SJCRH30 (cell line): Measurements from ENCODE around the gene LGALS3BP. TPM values are rescaled to one million over a fixed set of nuclear protein-coding genes. Genes with fewer than 3 reads are reported as not detected.
"Not testable (repeated sequence)": the region's sequence is repeated elsewhere in the genome, so short reads cannot be mapped to it uniquely, and the experiment has no call there.

Experiments
- DNase-seq, 2 experiments: peaks; one replicate each; pipeline ENCODE4 v3.0.0-alpha.2; 2015 to 2020
- H3K27ac ChIP-seq: fragments of 250-450 bp; sonication (Bioruptor Pico); 2 replicates; pipeline ENCODE4 v1.5.1; 2020; ENCODE audit warnings: mild to moderate bottlenecking, moderate library complexity
- H3K27me3 ChIP-seq: fragments of 250-450 bp; sonication (Bioruptor Pico); 2 replicates; pipeline ENCODE4 v1.5.1; 2020; ENCODE audit warnings: mild to moderate bottlenecking, moderate library complexity
- H3K36me3 ChIP-seq: fragments of 250-450 bp; sonication (Bioruptor Pico); 2 replicates; pipeline ENCODE4 v1.5.1; 2020; ENCODE audit warnings: mild to moderate bottlenecking, moderate library complexity
- H3K4me1 ChIP-seq: fragments of 250-450 bp; sonication (Bioruptor Pico); 2 replicates; pipeline ENCODE4 v1.5.1; 2020; ENCODE audit warnings: mild to moderate bottlenecking, moderate library complexity
- H3K4me3 ChIP-seq: fragments of 250-450 bp; sonication (Bioruptor Pico); 2 replicates; pipeline ENCODE4 v1.5.1; 2020; ENCODE audit warnings: mild to moderate bottlenecking, moderate library complexity
- H3K9me3 ChIP-seq: fragments of 250-450 bp; sonication (Bioruptor Pico); replicated peaks from 2 replicates; pipeline ENCODE4 v1.5.1; 2020; ENCODE audit warnings: mild to moderate bottlenecking, moderate library complexity
- total RNA-seq: library from RNA; depleted of rRNA; stranded (reverse); fragments of >200 nt; shearing (Covaris generic); gene quantifications from 2 replicates; pipeline ENCODE4 v1.2.3, GENCODE V29; 2014

The LGALS3BP gene
- total RNA-seq, 1 experiment from 2014 or later: 140 TPM

DNA sequence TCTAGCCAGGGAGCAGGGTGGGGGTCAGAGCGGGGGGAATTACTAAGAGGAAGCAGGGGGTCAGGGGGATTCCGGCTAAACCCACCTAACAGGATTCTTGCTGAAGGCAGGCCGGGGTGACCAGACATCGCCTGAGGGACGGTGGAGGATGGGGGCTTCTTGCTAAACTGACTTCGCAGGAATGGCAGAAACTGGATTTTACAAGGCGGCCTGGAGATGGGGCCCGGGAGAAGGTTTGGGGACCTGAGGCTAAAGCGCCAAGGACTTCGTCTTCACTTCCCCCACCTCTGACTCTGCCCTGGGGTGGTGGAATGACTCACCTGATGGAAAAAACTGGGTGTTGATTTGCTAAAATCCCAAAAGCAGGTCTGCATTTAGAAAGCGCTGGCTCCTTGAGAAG is 23.5 kb downstream of the LGALS3BP start:
- H3K4me1 ChIP-seq: peaks cover 10% of the 10 kb centered on the region
- H3K27me3 ChIP-seq: no peaks in the 10 kb centered on the region
- H3K4me3 ChIP-seq: no peak overlapping the region
- H3K36me3 ChIP-seq: no peaks in the 10 kb centered on the region
- no peak overlapping the region for H3K27ac ChIP-seq
- no peak for DNase-seq
- 0 out of 2 replicates have a peak, but pooled peaks cover 2% of the 10 kb centered on the region for H3K9me3 ChIP-seq

- Histone ChIP-seq H3K27me3 (no peaks in the 10 kb centered on the region), H3K9me3 (peaks cover 13% of the 10 kb centered on the region), H3K36me3 (no peaks in the 10 kb centered on the region), H3K4me3 (no peak overlapping the region), H3K27ac (no peak overlapping the region), H3K4me1 (peaks cover 10% of the 10 kb centered on the region)
- no peak for DNase-seq
Measured at GRCh38 chr17:78954684-78955083, 25.0 kb downstream of the LGALS3BP start.

GRCh38 chr17:78953356-78954350 is 26.1 kb downstream of the LGALS3BP start:
- no peak for DNase-seq
- no peaks in the 10 kb centered on the region for H3K27me3 ChIP-seq
- no peak overlapping the region for H3K27ac ChIP-seq
- H3K9me3 ChIP-seq: peaks cover 13% of the 10 kb centered on the region
- H3K4me1 ChIP-seq: peaks cover 10% of the 10 kb centered on the region
- no peak overlapping the region for H3K4me3 ChIP-seq
- no peaks in the 10 kb centered on the region for H3K36me3 ChIP-seq

DNA sequence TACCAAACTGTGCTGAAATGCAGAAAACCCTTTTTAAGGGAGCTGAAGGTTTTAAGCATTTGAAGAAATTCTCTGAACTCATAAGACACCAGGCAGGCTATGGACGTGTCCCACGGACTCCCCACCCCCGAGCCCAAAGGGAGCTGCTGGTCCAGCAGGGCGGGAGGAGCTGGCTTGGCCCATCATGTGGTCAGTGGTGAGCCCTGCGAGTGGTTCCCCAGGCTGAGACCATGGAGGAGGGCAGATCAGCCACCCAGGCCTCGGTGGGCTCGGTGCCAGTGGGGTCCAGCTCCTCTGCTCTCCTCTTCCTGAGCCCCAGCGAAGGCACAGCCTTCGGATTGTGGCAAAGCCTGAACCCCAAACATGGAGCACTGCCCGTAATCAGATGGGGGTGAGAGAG is 27.0 kb downstream of the LGALS3BP start:
- Histone ChIP-seq H3K36me3 (no peaks in the 10 kb centered on the region), H3K27ac (peak overlapping the region; percentile 27; the same call in 1 of the 2 replicates), H3K9me3 (peaks cover 13% of the 10 kb centered on the region), H3K4me1 (peaks cover 10% of the 10 kb centered on the region), H3K4me3 (no peak overlapping the region), H3K27me3 (no peaks in the 10 kb centered on the region)
- DNase-seq: no peak

DNA sequence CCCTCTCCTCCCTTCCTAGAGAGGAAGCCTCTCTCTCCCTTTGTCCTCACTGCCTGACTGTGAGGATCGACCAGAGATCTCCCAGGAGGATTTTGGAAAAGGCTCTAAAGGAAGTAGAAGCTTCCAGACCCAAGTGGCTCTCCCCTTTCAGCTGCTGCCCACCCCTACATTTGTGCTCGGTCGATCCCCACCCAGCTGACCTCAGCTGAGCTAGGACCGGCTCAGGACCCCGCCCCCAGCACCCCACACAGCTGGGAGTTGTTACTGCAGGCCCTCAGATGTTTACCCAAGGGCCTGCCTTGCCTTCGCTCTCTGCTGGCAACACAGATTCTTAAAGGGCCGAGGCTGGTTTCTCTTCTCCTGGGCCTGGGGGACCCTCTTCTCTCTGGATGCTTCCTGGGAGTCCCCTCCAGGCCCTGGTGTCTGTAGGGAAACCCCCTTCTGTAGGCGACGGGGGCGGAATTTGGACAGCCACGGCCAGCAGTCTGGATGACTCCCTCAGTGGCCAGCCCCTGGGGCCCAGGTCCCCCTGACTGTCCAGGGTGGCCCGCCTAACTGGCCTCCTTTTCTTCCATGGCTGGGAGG is 27.7 kb downstream of the LGALS3BP start:
- DNase-seq: peak; percentile 67 to 72
- no peaks in the 10 kb centered on the region for H3K36me3 ChIP-seq
- peaks cover 10% of the 10 kb centered on the region for H3K4me1 ChIP-seq
- no peaks in the 10 kb centered on the region for H3K27me3 ChIP-seq
- peak overlapping the region; percentile 27 for H3K27ac ChIP-seq
- peaks cover 13% of the 10 kb centered on the region for H3K9me3 ChIP-seq
- H3K4me3 ChIP-seq: peak overlapping the region; percentile 29

DNA sequence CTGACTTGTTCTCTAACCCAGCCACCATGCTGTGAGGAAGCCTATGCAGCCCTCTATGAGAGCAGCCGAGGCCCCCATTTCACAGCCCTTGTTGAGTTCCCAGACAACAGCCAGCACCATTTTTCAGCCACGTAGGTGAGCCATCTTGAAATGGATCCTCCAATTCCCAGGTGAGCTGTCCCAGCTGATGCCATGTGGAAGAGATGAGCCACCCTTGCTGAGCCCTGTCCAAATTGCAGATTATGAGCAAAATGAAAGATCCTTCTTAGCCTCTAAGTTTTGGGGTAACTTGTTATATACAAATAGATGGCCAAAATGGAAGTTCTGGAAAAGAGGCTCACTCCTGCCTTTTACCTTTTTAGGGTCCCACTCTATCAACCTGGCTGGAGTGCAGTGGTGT is 28.9 kb downstream of the LGALS3BP start:
- Histone ChIP-seq H3K4me3 (no peak overlapping the region), H3K36me3 (no peaks in the 10 kb centered on the region), H3K27ac (no peak overlapping the region), H3K27me3 (no peaks in the 10 kb centered on the region), H3K9me3 (peaks cover 13% of the 10 kb centered on the region), H3K4me1 (peaks cover 10% of the 10 kb centered on the region)
- DNase-seq: no peak

- Histone ChIP-seq H3K36me3 (no peaks in the 10 kb centered on the region), H3K27ac (no peak overlapping the region), H3K27me3 (peaks cover 16% of the 10 kb centered on the region; the same call in 1 of the 2 replicates), H3K4me1 (peaks cover 10% of the 10 kb centered on the region), H3K4me3 (no peak overlapping the region), H3K9me3 (peaks cover 13% of the 10 kb centered on the region)
- DNase-seq: no peak
Measured at GRCh38 chr17:78947235-78948149, 32.2 kb downstream of the LGALS3BP start.

- Histone ChIP-seq H3K9me3 (peaks cover 13% of the 10 kb centered on the region), H3K4me3 (no peak overlapping the region), H3K27me3 (peaks cover 16% of the 10 kb centered on the region; the same call in 1 of the 2 replicates), H3K36me3 (no peaks in the 10 kb centered on the region), H3K27ac (no peak overlapping the region), H3K4me1 (peaks cover 6% of the 10 kb centered on the region; the same call in 1 of the 2 replicates)
- DNase-seq: no peak
Measured at GRCh38 chr17:78946631-78947030, 33.1 kb downstream of the LGALS3BP start.

GRCh38 chr17:78946131-78946530 is 33.6 kb downstream of the LGALS3BP start:
- no peaks in the 10 kb centered on the region for H3K36me3 ChIP-seq
- no peak for DNase-seq
- H3K4me1 ChIP-seq: peaks cover 6% of the 10 kb centered on the region; the same call in 1 of the 2 replicates
- H3K27ac ChIP-seq: no peak overlapping the region
- H3K9me3 ChIP-seq: peaks cover 10% of the 10 kb centered on the region
- no peak overlapping the region for H3K4me3 ChIP-seq
- peaks cover 16% of the 10 kb centered on the region; the same call in 1 of the 2 replicates for H3K27me3 ChIP-seq

DNA sequence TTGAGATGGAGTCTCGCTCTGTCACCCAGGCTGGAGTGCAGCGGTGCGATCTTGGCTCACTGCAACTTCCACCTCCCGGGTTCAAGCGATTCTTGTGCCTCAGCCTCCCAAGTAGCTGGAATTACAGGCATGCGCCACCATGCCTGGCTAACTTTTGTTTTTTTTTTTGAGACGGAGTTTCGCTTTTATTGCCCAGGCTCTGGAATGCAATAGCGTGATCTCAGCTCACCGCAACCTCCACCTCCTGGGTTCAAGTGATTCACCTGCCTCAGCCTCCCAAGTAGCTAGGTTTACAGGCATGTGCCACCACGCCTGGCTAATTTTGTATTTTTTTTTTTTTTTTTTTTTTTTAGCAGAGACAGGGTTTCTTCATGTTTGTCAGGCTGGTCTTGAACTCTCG is 34.3 kb downstream of the LGALS3BP start:
- H3K4me1 ChIP-seq, H3K27ac ChIP-seq, H3K36me3 ChIP-seq, DNase-seq, H3K9me3 ChIP-seq, H3K4me3 ChIP-seq: not testable (repeated sequence)
- peaks cover 16% of the 10 kb centered on the region; the same call in 1 of the 2 replicates for H3K27me3 ChIP-seq

- Histone ChIP-seq H3K27me3 (peaks cover 16% of the 10 kb centered on the region; the same call in 1 of the 2 replicates), H3K36me3 (no peaks in the 10 kb centered on the region), H3K4me3 (no peak overlapping the region), H3K9me3 (peaks cover under 1% of the 10 kb centered on the region; the same call in 1 of the 2 replicates), H3K27ac (no peak overlapping the region), H3K4me1 (peaks cover 15% of the 10 kb centered on the region)
- peak in 1 of 2 experiments; percentile 54 for DNase-seq
Measured at GRCh38 chr17:78944956-78945355, 34.8 kb downstream of the LGALS3BP start.

DNA sequence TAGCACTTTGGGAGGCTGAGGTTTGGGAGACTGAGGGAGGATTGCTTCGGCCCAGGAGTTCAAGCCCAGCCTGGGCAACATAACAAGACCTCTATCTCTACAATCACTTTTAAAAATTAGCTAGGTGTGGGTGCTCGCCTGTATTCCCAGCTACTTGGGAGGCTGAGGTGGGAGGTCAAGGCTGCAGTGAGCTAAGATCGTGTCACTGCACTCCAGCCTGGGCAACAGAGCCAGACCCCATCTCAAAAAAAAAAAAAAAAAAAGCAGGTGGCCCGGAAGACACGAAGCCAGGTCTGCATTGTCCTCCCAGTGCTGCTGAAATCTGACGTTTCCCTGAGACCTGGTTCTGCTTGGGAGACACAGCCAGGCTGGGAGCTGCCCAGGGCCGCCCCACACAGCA is 35.7 kb downstream of the LGALS3BP start:
- no peak overlapping the region for H3K4me3 ChIP-seq
- peaks cover 16% of the 10 kb centered on the region; the same call in 1 of the 2 replicates for H3K27me3 ChIP-seq
- H3K9me3 ChIP-seq: no peaks in the 10 kb centered on the region
- no peak overlapping the region for H3K27ac ChIP-seq
- peaks cover 24% of the 10 kb centered on the region for H3K4me1 ChIP-seq
- no peaks in the 10 kb centered on the region for H3K36me3 ChIP-seq
- no peak for DNase-seq

- no peak overlapping the region for H3K27ac ChIP-seq
- H3K27me3 ChIP-seq: peaks cover 16% of the 10 kb centered on the region; the same call in 1 of the 2 replicates
- H3K4me1 ChIP-seq: peaks cover 37% of the 10 kb centered on the region
- DNase-seq: no peak
- no peaks in the 10 kb centered on the region for H3K9me3 ChIP-seq
- no peak overlapping the region for H3K4me3 ChIP-seq
- no peaks in the 10 kb centered on the region for H3K36me3 ChIP-seq
Measured at GRCh38 chr17:78940708-78941107, 39.0 kb downstream of the LGALS3BP start.

GRCh38 chr17:78940258-78940657 is 39.5 kb downstream of the LGALS3BP start:
- H3K4me1 ChIP-seq: peaks cover 41% of the 10 kb centered on the region
- no peaks in the 10 kb centered on the region for H3K9me3 ChIP-seq
- no peaks in the 10 kb centered on the region for H3K36me3 ChIP-seq
- no peak for DNase-seq
- H3K27me3 ChIP-seq: peaks cover 16% of the 10 kb centered on the region; the same call in 1 of the 2 replicates
- no peak overlapping the region for H3K4me3 ChIP-seq
- H3K27ac ChIP-seq: no peak overlapping the region
